ENCODE data around the gene C17orf107.
"Not testable (repeated sequence)": the region's sequence is repeated elsewhere in the genome, so short reads cannot be mapped to it uniquely, and the experiment has no call there.

Gene C17orf107

DNA sequence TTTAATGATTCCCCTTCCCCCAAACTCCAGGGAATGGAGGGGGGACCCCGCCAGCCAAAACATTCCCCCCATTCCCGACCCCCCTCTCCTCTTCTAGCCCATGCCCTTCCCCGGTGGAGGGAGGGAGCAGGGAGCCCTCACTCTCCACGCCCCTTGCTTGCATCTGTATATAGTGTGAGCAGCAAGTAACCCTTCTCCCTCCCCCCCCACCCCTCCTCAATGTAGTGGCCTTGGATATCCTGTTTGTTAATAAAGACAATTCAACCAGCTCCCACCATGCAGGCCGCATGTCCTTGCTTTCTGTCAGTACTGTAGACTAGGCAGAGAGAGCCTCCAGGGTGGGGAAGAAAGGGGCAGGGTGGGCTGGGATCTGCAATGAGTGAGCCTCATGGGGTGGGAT lies 1.6 kb upstream of the C17orf107 start:
- Histone ChIP-seq H3K4me1 (ENCODE audit: control insufficient read depth in 5 of 5, insufficient read depth in 5 of 5, low read length in 5 of 5) (peaks cover 0 to 44% (median 31%) of the 10 kb centered on the region in 5 donors), H3K9me3 (ENCODE audit: control insufficient read depth in 5 of 5, low read length in 5 of 5) (no peaks in the 10 kb centered on the region), H3K9ac (ENCODE audit: low read length in 5 of 5) (no peak overlapping the region), H3K4me3 (ENCODE audit: low read depth in 1 of 5, low read length in 5 of 5) (no peak overlapping the region), H3K36me3 (ENCODE audit: control insufficient read depth in 5 of 5, insufficient read depth in 5 of 5, low read length in 5 of 5) (peaks cover 0 to 46% (median 45%) of the 10 kb centered on the region in 5 donors), H3K27me3 (ENCODE audit: control insufficient read depth in 5 of 5, insufficient read depth in 4 of 5, low read length in 5 of 5) (peaks cover 5 to 26% (median 9%) of the 10 kb centered on the region in 5 donors), H3K27ac (ENCODE audit: low read depth, low read length) (no peak overlapping the region)

DNA sequence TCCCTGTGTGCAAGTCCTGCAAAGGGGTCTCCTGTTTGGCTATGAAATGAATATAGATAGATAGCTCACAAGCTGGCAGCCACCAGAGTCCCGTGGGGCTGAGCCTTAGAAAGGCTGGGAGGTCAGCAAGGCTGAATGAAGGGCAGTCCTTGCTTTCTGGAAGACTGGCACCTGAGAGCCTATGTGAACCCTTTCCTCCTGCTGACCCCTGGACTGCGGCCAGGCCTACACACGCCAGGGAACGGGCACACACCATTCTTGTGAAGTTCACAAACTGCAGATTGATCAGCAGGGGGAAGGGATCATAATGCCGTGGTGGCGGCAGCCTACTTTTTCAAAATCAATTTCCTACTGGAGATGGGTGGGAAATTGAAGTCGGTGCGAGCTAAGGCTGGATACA lies 985 bp upstream of the C17orf107 start:
- H3K4me3 ChIP-seq (ENCODE audit: low read depth in 1 of 5, low read length in 5 of 5), result peak overlapping the region in 2 of 5 donors; percentile 70 to 72

DNA sequence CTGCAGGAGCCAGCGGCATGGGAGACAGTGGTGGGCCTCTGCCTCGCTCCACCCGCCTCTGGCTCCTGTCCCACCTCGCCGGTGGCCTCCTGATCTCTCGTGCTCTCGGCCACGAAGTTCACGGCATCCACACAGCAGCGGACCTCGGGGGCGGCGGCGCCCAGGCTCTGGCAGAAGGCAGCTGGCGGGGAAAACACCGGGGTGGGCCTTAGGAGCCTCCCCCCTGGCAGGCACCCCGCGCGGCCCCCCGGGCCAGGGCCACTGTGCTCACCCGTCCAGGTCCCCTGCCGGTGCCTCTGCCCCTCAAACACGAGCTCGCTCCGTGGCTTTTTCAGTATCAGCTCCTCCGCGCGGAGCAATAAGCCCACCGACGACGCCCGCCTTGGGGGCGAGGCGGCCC lies 409 bp upstream of the C17orf107 start:
- Histone ChIP-seq H3K9me3 (ENCODE audit: control insufficient read depth in 5 of 5, low read length in 5 of 5) (no peaks in the 10 kb centered on the region), H3K27me3 (ENCODE audit: control insufficient read depth in 5 of 5, insufficient read depth in 4 of 5, low read length in 5 of 5) (peaks cover 5 to 26% (median 9%) of the 10 kb centered on the region in 5 donors), H3K9ac (ENCODE audit: low read length in 5 of 5) (peak overlapping the region in 1 of 5 donors; percentile 41), H3K4me3 (ENCODE audit: low read depth in 1 of 5, low read length in 5 of 5) (peak overlapping the region in 4 of 5 donors; percentile 45 to 72 (median 69)), H3K4me1 (ENCODE audit: control insufficient read depth in 5 of 5, insufficient read depth in 5 of 5, low read length in 5 of 5) (peaks cover 0 to 53% (median 37%) of the 10 kb centered on the region in 5 donors), H3K27ac (ENCODE audit: low read depth, low read length) (no peak overlapping the region), H3K36me3 (ENCODE audit: control insufficient read depth in 5 of 5, insufficient read depth in 5 of 5, low read length in 5 of 5) (peaks cover 0 to 35% (median 34%) of the 10 kb centered on the region in 5 donors)

More for the DNA sequence above, 985 bp upstream of the C17orf107 start:
- no peaks in the 10 kb centered on the region for H3K9me3 ChIP-seq (ENCODE audit: control insufficient read depth in 5 of 5, low read length in 5 of 5)
- peaks cover 5 to 26% (median 9%) of the 10 kb centered on the region in 5 donors for H3K27me3 ChIP-seq (ENCODE audit: control insufficient read depth in 5 of 5, insufficient read depth in 4 of 5, low read length in 5 of 5)
- peaks cover 0 to 41% (median 40%) of the 10 kb centered on the region in 5 donors for H3K36me3 ChIP-seq (ENCODE audit: control insufficient read depth in 5 of 5, insufficient read depth in 5 of 5, low read length in 5 of 5)
- H3K27ac ChIP-seq (ENCODE audit: low read depth, low read length), result no peak overlapping the region
- no peak overlapping the region for H3K9ac ChIP-seq (ENCODE audit: low read length in 5 of 5)
- peaks cover 0 to 50% (median 36%) of the 10 kb centered on the region in 5 donors for H3K4me1 ChIP-seq (ENCODE audit: control insufficient read depth in 5 of 5, insufficient read depth in 5 of 5, low read length in 5 of 5)

DNA sequence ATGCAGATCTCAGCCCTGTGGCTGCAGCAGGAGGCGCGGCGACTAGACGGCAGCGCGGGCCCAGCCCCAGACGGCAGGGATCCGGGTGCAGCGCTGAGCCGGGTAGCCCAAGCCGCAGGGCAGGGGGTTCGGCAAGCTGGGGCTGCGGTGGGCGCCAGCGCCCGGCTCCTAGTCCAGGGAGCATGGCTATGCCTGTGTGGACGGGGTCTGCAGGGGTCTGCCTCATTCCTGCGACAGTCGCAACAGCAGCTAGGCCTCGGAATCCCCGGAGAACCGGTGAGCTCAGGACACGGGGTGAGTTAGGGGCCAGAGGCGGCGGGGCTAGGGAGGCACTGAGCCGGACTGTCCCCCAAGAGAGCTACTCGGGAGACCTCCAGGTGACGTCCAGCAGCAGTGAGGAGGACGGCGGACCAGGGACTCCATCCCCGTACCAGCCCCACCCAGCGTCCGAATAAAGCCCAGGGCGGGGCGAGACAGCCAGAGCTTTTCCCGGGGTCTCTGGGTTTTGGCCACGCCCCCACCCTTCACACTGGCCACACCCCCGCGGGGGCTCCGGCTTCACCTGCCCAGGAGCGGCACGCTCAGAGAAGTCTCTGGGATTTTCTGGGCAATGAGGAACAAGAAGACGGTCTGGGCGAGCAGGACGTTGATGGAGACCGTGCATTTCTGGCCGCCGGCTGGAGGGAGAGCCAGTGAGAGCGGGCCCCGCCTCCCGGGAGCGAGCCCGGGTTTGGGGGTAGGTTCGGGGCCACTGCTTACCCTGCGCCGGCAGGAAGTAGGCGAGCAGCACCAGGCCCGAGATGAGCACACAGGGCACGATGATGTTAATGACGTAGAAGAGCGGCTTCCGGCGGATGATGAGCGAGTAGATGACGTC lies 1.1 kb downstream of the C17orf107 start:
- H3K27ac ChIP-seq (ENCODE audit: low read depth, low read length), result no peak overlapping the region
- peak overlapping the region in 3 of 5 donors; percentile 1 to 45 (median 37) for H3K9ac ChIP-seq (ENCODE audit: low read length in 5 of 5)
- peak overlapping the region in 4 of 5 donors; percentile 45 to 72 (median 69) for H3K4me3 ChIP-seq (ENCODE audit: low read depth in 1 of 5, low read length in 5 of 5)
- peaks cover 0 to 20% (median 19%) of the 10 kb centered on the region in 5 donors for H3K36me3 ChIP-seq (ENCODE audit: control insufficient read depth in 5 of 5, insufficient read depth in 5 of 5, low read length in 5 of 5)
- H3K9me3 ChIP-seq (ENCODE audit: control insufficient read depth in 5 of 5, low read length in 5 of 5), result no peaks in the 10 kb centered on the region
- H3K27me3 ChIP-seq (ENCODE audit: control insufficient read depth in 5 of 5, insufficient read depth in 4 of 5, low read length in 5 of 5), result peaks cover 5 to 26% (median 9%) of the 10 kb centered on the region in 5 donors
- H3K4me1 ChIP-seq (ENCODE audit: control insufficient read depth in 5 of 5, insufficient read depth in 5 of 5, low read length in 5 of 5), result peaks cover 0 to 53% (median 37%) of the 10 kb centered on the region in 5 donors

DNA sequence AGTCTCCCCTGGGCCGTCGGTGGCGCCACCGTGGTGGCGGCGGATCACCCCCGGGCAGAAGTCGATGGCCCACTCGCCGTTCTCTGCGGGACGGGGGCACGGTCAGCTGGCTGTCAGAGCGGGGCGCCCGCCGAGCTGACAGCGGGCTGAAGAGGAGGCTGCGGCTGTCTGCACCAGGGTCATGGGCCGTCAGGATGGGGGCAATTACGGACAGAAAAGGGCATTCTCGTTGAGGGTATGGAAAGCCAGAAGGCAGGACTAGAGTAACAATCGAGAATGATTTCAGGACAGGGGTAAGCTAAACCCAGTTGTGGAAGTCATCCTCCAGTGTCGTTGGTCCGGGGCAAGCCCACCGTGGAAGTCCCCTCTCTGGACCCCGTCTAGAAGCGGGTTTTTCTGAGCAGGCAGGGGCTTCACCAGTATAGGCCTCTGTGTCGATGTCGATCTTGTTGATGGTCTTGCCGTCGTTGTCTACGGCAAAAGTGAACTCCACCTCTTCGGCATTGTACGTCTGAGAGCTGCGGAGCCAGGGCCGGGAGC lies 1.8 kb downstream of the C17orf107 start:
- Histone ChIP-seq H3K4me1 (ENCODE audit: control insufficient read depth in 5 of 5, insufficient read depth in 5 of 5, low read length in 5 of 5) (peaks cover 0 to 53% (median 37%) of the 10 kb centered on the region in 5 donors), H3K27me3 (ENCODE audit: control insufficient read depth in 5 of 5, insufficient read depth in 4 of 5, low read length in 5 of 5) (peaks cover 5 to 26% (median 9%) of the 10 kb centered on the region in 5 donors), H3K4me3 (ENCODE audit: low read depth in 1 of 5, low read length in 5 of 5) (peak overlapping the region in 4 of 5 donors; percentile 28 to 72 (median 69)), H3K36me3 (ENCODE audit: control insufficient read depth in 5 of 5, insufficient read depth in 5 of 5, low read length in 5 of 5) (peaks cover 0 to 12% (median 12%) of the 10 kb centered on the region in 5 donors), H3K9me3 (ENCODE audit: control insufficient read depth in 5 of 5, low read length in 5 of 5) (no peaks in the 10 kb centered on the region), H3K27ac (ENCODE audit: low read depth, low read length) (peak overlapping the region; percentile 32), H3K9ac (ENCODE audit: low read length in 5 of 5) (peak overlapping the region in 2 of 5 donors; percentile 1 to 70)

DNA sequence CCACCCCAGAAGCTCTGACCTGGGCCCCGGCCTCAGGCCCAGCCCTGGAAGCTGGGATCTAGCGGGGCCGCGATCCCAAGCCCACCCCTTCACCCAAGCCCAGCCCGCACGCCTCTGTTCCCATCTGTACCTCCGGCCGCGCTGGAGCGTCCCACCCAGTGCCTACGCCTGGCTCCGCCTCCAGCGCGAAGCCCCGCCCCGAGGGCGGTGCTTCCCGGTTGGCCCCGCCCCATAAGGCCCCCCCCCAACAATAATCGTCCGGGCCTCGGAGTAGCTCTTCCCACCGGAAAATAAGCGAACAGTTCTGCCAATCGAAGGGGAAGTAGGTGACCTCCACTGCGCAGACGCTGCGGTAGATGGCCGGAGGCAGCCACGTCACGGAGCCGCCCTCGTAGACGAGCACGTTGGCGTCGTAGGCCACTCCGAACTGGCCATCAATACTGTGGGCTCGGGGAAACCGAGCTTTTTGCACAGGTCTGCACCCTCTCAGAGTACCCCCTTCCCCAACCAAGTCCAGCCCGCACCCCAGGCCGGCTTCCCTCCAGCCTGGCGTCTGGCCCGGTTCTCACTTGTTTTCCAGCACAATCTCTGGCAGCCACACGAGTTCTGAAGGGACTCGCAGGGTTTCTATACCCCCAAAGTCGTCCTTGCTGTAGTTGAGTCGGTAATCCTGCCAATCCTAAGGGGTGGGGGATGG lies 2.5 kb downstream of the C17orf107 start:
- Histone ChIP-seq H3K4me3 (ENCODE audit: low read depth in 1 of 5, low read length in 5 of 5) (peak overlapping the region in 4 of 5 donors; percentile 28 to 72 (median 69)), H3K36me3 (ENCODE audit: control insufficient read depth in 5 of 5, insufficient read depth in 5 of 5, low read length in 5 of 5) (peaks cover 0 to 6% (median 6%) of the 10 kb centered on the region in 5 donors), H3K9me3 (ENCODE audit: control insufficient read depth in 5 of 5, low read length in 5 of 5) (no peaks in the 10 kb centered on the region), H3K27me3 (ENCODE audit: control insufficient read depth in 5 of 5, insufficient read depth in 4 of 5, low read length in 5 of 5) (peaks cover 5 to 26% (median 9%) of the 10 kb centered on the region in 5 donors), H3K4me1 (ENCODE audit: control insufficient read depth in 5 of 5, insufficient read depth in 5 of 5, low read length in 5 of 5) (peaks cover 0 to 53% (median 37%) of the 10 kb centered on the region in 5 donors), H3K27ac (ENCODE audit: low read depth, low read length) (peak overlapping the region; percentile 75), H3K9ac (ENCODE audit: low read length in 5 of 5) (peak overlapping the region in 2 of 5 donors; percentile 1 to 70)

DNA sequence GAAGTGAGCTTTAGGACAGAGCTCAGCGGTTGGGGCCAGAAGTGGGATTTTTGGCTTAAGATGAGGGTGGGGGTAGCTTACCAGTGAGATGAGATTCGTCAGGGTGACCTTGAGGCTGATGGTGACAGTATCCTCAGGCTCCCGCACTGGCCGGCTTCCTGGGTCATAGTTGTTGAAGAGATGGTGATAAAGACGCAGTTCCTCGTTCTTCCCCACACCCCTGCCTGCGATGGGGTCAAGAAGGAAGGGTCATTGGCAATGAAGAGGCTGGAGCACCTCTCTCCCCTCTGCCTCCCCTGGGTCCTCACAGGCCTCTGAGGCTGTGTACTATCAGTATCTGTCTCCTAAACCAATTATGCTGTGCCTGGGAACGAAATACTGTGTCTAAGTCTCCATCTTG lies 3.2 kb downstream of the C17orf107 start:
- peaks cover 5 to 26% (median 9%) of the 10 kb centered on the region in 5 donors for H3K27me3 ChIP-seq (ENCODE audit: control insufficient read depth in 5 of 5, insufficient read depth in 4 of 5, low read length in 5 of 5)

DNA sequence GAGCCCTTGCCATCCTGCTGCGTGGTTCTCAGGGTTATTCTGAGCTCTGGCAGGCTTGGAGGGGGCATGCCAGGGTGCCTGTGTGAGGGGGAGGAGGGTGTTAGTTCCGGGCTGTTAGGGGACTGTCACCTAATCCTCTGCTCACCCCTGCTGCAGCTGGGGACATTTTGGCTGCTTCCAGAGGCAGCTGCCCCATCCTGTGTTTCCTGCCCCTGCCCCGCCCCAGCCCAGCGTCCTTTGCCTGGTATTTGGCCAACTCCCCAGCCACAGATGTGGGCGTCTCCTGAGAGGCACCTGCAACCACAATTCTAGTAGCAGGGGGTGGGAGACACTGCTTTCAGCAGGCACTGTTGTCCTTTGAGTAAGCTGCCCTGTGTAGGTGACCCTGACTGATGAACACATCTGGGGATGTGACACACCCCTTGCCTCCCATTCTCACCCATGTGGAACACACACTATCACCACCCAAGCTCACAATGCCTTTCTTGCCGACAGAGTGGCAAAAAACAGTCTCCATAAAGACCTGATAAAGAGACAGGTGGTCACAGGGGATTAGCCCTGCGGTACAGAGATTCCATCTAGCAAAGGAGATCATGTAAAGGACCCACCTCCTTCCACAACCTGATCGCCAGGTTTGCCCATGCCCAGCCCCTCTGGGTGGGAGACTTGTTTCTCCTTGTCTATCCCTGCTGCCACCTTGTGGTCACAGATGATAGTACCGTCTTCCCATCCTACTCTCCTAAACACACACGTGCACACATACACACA lies 3.9 kb downstream of the C17orf107 start, which contains the start of gene CHRNE:
TSS of gene CHRNE (minus strand) at position 48 of the 768 bp plus-strand sequence. CDS start at position 13, 35 bp downstream.
- peaks cover 5 to 25% (median 9%) of the 10 kb centered on the region in 5 donors for H3K27me3 ChIP-seq (ENCODE audit: control insufficient read depth in 5 of 5, insufficient read depth in 4 of 5, low read length in 5 of 5)
- peaks cover 0 to 54% (median 39%) of the 10 kb centered on the region in 5 donors for H3K4me1 ChIP-seq (ENCODE audit: control insufficient read depth in 5 of 5, insufficient read depth in 5 of 5, low read length in 5 of 5)
- peak within 1 kb of the TSS in 2 of 5 donors; percentile 44 to 70 for H3K4me3 ChIP-seq (ENCODE audit: low read depth in 1 of 5, low read length in 5 of 5)
- no peaks in the 10 kb centered on the region for H3K36me3 ChIP-seq (ENCODE audit: control insufficient read depth in 5 of 5, insufficient read depth in 5 of 5, low read length in 5 of 5)
- peak within 1 kb of the TSS in 1 of 5 donors; percentile 20 for H3K9ac ChIP-seq (ENCODE audit: low read length in 5 of 5)
- H3K9me3 ChIP-seq (ENCODE audit: control insufficient read depth in 5 of 5, low read length in 5 of 5), result no peaks in the 10 kb centered on the region
- peak within 1 kb of the TSS; percentile 75 for H3K27ac ChIP-seq (ENCODE audit: low read depth, low read length)

More for the DNA sequence above, 3.2 kb downstream of the C17orf107 start:
- H3K4me3 ChIP-seq (ENCODE audit: low read depth in 1 of 5, low read length in 5 of 5), result no peak overlapping the region
- no peaks in the 10 kb centered on the region for H3K36me3 ChIP-seq (ENCODE audit: control insufficient read depth in 5 of 5, insufficient read depth in 5 of 5, low read length in 5 of 5)
- no peaks in the 10 kb centered on the region for H3K9me3 ChIP-seq (ENCODE audit: control insufficient read depth in 5 of 5, low read length in 5 of 5)
- peaks cover 0 to 53% (median 37%) of the 10 kb centered on the region in 5 donors for H3K4me1 ChIP-seq (ENCODE audit: control insufficient read depth in 5 of 5, insufficient read depth in 5 of 5, low read length in 5 of 5)
- peak overlapping the region; percentile 75 for H3K27ac ChIP-seq (ENCODE audit: low read depth, low read length)
- H3K9ac ChIP-seq (ENCODE audit: low read length in 5 of 5), result no peak overlapping the region

DNA sequence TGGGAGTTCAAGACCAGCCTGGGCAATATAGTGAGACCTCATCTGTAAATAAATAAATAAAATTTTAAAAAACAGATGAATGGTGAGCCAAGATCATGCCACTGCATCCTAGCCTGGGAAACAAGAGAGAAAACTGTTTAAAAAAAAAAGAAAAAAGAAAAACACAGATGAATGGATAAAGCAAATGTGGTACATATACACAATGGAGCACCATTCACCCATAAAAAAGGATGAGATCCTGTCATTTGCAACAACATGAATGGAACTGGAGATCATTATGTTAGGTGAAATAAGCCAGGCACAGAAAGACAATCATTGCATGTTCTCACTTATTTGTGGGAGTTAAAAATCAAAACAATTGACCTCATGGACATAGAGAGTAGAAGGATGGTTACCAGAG lies 7.3 kb downstream of the C17orf107 start:
- H3K4me1 ChIP-seq (ENCODE audit: control insufficient read depth in 5 of 5, insufficient read depth in 5 of 5, low read length in 5 of 5), result peaks cover 0 to 35% (median 21%) of the 10 kb centered on the region in 5 donors
- H3K9me3 ChIP-seq (ENCODE audit: control insufficient read depth in 5 of 5, low read length in 5 of 5); H3K36me3 ChIP-seq (ENCODE audit: control insufficient read depth in 5 of 5, insufficient read depth in 5 of 5, low read length in 5 of 5); H3K27me3 ChIP-seq (ENCODE audit: control insufficient read depth in 5 of 5, insufficient read depth in 4 of 5, low read length in 5 of 5); H3K27ac ChIP-seq (ENCODE audit: low read depth, low read length); H3K9ac ChIP-seq (ENCODE audit: low read length in 5 of 5); H3K4me3 ChIP-seq (ENCODE audit: low read depth in 1 of 5, low read length in 5 of 5): not testable (repeated sequence)
